ENCODE results near the gene TIAM2.
"Not testable (repeated sequence)": the region's sequence is repeated elsewhere in the genome, so short reads cannot be mapped to it uniquely, and the experiment has no call there.

The TIAM2 gene

DNA sequence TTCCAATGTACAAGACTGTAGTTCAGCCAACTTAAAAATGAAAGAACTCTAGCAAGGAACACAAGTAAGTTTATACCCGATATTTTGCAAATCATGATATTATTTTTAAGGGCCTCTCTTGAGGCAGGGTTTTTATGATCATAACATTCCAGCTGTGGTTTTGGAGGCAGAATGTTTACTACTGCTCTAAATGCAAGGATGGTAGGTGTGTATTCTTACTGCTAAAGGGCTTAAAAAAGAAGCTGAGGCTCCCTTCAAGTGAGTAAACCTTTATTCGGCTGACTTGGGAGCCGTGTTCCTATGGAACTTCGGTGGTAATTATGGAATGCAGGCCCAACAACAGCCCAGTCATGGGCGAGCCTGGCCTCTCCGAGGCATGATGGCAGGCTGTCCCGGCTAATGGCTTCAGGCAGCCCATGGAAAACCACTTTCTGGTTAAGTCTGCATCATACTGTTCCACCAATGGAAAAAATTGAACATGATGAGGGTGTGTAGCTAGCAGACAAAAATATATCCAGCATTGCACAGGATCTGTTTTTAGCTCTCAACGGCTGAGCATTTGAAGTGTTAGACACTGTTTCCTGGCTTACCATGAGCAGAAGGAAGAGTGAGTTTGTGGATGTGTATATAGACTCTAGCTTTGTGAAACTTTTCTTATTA, 111.5 kb downstream of the TIAM2 start:
- DNase-seq: no peak

DNA sequence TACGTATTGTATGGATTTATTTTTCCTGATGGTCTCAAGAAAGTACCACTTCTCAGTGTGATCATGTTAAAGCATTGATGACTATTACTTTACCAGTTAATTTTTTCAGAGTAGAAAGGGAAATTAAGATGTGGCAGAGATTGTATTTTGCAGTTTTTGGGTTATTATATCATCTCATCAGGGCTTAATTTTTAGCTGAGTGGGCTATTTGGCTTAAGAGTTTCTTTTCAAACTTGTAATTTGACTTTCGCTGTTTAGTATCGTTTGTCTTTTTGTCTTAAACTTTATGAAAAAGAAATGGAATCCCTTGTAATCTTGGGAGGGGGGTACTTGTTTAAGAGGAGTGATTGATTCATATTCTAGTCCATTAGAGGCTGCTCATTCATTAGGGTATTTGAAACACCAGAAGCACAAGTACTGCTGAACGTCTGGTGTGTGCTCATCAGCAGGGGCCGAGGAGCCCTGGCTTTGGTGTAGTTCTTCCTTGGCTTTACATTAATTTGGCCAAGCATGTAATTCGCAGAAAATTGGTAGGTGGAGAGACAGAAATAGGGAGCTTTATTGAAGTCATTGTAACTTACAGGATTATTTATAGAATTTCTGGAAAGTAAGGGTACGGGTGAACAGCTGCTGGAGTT, 112.4 kb downstream of the TIAM2 start:
- DNase-seq: no peak

DNA sequence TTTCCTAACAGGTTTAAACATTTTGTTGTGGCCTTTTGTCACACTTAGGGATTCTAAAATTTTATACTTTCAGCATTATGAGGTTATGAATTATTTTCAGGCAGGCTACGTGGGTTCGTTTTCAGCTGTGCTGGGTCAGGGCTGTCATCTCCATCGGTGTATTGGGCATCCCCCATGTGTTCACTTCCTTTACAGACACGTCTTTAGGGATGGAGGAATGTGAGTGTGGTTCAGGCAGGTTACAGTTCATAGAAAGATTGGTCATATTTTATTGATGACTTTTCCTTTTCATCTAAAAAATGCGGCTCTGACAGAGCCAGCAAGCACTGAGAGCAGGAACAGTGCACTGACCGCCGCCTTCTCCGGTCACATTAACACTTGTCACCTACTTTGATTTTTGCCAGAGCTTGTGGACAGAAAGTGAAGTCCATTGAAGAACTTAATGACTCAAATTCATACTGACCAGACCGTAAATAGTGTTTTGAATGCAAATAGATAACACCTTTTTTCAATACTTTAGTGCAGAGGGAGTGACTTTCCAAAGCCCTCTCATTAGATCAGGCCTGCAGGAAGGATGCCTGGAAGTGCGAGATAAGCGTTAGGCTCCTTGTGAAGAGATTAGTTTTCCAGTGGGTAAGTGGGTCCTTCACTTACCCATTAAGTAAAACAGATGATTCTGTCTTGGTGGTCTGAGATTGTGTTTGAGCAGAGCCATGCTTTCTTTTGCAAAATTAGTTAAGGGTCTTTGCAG, 113.1 kb downstream of the TIAM2 start:
- no peak for DNase-seq

DNA sequence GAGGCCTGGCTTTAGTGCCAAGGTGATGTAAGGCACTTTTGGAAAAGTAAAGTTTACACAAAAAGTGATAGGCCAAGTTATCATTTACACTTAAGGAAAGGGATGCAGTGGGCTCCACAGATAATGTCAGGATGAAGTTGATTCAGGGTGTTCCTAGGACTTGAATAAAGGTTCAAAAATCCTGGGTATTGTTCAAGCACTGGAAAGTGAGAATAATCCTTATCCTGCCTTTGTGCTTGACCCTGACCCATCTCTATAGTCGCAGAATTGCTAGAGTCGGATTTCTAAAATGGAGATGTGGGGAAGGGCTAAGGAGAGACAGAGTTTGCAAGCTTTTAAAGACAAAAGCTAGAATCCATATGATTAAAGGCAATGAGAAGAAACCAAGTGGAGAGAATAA, 115.6 kb downstream of the TIAM2 start:
- no peak for DNase-seq

DNA sequence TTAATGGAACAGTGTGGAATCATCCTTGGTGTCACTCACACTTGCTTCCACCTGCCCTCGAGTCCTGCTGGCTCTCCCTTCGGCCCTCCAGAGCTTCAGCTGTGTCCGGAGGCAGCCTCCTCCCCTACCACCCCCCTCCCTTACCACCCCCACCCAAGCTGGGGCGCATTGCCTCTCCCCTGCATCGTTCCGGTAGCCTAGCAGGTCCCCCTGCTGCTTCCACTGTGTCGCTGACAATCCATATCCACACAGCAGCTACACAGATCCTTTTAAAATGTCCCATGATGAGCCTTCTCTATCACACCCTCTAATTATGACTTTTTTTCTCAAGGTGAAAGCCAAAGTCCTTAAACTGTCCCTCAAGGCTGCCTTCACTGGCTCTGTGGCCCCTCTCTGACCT, 117.6 kb downstream of the TIAM2 start:
- no peak for DNase-seq

DNA sequence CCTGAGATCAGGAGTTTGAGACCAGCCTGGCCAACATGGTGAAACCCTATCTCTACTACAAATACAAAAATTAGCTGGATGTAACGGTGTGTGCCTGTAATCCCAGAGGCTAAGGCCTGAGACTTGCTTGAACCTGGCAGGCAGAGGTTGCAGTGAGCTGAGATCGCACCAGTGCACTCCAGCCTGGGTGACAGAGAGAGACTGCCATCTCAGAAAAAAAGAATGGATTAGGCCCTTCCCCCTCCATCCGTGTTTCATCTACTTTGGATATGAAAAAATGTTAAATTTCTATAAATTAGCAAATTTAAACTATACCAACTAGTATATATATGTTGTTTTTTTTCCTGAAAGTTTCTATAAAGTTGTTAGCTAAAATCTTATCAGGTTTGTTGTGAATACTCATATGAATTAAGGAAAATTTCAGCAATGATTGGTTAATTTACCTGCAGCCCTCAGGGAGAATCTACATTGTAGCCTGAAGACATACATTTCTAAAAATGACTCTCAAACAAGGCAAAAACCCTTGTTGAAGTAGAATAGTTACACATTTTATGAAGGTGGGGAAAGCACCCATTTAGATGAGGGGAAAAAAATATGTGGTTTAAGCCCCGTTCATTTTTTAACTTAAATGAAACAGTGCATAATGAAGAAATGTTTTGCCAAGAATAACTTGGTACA, 120.9 kb downstream of the TIAM2 start:
- no peak for DNase-seq

DNA sequence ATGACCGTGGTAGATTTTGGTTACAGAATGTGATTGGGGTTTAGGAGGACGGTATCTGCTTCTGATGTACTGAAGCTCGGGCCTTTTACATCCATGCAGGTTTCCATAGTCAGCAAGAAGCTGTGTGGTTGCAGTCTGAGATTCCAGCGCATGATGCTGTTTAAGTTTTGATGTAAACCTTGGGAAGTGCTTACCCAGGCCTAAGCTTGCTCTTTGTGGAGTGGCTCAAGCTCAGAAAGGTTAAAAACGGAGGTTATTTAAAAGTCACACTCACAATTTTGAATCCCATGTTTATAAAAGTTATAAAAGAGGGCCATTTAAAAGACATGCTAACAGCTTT, 121.4 kb downstream of the TIAM2 start:
- no peak for DNase-seq

DNA sequence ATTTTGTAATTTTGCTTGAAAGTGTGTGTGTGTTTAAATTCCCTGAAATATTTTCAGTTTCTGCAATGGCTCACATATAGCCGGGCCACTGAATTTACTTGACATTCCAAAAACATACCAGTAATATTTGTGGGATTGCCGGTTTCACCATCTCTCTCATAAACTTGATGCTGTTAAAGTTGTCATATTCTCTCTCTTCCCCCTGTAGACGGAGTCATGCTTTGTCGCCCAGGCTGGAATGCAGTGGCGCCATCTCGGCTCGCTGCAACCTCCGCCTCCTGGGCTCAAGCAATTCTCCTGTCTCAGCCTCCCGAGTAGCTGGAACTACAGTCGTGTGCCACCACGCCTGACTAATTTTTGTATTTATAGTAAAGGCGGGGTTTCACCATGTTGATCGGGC, 122.1 kb downstream of the TIAM2 start:
- DNase-seq: no peak

DNA sequence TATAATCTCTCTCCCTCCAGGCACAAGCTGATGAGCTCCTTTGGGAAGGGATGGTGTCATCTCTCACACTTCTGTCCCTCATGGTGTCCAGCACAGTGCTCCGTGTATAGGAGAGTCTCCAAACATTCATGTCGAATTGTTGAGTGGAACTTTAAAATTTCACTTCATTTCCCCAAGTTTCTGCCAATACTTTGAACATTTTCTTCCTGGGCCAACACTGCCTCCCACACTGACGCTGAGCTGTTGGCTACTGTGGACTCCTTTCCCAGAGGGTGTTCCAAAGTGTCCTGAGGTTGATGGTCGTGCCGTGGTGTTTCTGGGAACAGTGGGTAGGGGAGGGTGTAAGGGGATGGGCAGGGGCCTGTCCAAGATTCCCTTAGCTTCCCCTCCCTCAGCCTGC, 122.7 kb downstream of the TIAM2 start:
- DNase-seq: no peak

DNA sequence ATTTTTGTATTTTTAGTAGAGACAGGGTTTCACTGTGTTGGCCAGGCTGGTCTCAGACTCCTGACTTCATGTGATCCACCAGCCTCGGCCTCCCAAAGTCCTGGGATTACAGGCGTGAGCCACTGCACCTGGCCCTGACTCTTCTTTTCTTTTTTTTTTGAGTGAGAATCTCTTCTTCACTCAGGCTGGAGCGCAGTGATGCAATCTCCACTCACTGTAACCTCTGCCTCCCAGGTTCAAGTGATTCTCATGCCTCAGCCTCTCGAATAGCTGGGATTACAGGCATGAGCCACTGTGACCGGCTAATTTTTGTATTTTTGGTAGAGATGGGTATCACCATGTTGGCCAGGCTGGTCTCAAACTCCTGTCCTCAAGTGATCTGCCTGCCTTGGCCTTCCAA, 124.1 kb downstream of the TIAM2 start:
- DNase-seq: not testable (repeated sequence)

DNA sequence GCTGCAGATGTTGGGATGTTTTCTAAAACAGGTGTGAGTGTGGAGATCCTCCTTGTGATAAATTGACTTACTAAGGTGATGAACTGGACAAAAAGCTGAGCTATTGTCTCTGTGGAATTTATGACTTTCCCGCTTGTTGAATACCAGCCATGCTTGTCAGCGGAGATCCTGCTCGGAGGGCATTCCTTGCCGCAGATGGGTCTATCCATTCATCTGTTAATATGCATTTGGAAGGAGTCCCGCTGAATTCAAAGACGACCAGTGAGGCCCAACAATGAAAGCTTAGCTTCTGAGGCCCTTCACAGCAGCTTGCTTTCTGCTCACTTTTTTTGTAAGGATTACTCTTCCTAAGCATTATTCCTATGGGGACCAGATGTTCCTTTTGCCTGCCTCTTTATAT, 124.9 kb downstream of the TIAM2 start:
- no peak for DNase-seq

DNA sequence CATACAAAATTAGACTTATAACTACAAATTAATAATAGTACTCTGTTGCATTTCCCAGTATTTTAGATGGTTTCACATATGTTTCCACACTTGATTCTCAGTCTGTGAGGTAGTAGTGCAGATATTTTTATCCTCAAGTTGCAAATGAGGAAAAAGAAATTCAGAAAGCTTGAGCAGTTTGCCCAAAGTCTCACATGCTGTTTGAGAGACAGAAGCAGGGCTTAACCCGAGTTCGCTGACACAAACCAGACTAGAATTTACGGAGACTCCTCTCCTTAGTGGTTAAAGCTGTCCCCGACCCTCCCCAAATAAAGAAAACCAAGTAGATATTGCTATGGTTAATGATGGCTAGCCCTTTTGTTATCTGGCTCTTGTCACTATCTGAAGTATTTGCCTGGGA, 126.2 kb downstream of the TIAM2 start:
- no peak for DNase-seq

DNA sequence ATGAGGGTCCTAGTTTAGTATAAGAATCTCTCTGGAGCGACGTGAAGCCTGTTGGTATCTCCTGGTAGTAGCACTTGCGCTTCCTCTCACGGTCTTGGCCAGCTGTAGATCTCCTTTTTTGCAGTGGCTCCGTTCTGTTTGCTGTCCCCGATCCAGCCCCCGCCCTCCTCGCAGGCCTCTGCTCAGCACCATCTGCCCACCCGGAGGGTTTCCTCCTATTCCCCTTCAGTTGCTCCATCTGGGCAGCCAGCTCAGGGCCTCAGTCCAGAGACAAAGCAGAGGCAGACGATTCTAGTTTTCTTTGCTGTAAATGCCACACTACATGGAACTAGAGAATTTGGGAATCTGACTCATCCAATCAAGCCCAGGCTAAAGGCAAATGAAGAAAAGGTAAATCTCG, 126.6 kb downstream of the TIAM2 start:
- no peak for DNase-seq

DNA sequence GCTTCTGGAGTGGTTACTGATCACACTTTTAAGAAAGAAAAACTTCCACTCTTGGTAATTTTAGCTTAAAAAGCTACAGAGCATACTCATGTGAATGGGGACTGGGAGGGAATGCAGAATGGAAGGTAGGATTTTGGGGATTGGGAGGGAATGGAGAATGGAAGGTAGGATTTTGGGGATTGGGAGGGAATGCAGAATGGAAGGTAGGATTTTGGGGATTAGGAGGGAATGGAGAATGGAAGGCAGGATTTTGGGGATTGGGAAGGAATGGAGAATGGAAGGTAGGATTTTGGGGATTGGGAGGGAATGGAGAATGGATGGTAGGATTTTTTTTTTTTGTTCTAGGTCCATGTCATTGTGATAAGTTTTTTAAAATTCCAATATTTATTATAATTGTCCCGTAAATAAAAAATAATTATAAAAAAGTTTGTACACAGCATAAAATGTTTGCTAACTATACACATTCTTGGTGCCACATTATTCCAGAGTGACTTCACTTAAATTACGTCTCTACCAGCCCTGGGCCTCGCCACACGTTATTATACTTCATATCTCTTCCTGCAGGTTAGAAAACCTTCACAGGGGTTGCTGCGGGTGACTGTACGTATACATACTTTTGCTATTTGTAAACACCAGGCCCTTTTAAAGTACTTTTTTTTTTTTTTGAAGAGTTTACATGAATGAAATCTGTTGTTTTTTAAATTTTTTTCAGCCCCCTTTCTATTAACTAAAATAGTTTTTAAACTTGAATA, 127.3 kb downstream of the TIAM2 start:
- DNase-seq: no peak

DNA sequence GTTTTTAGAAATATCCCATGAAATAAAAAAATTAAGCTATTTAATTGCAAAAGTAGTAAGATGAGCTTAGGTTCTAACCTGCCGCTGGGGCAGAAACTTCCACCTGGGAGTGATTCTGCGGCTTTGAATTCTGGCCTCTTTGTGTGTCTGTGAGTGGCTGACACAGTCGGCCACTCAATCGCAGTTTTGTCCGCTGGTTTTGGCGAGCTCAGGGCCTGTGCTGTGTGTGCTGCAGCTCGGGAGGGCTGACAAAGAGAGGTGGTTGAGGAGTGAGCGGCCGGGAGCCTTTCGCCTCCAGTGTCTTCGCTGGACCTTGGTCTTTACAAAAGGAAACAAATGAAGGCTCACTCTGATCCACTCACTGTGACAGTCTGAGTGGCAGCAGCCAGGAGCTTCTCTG, 128.4 kb downstream of the TIAM2 start:
- no peak for DNase-seq

DNA sequence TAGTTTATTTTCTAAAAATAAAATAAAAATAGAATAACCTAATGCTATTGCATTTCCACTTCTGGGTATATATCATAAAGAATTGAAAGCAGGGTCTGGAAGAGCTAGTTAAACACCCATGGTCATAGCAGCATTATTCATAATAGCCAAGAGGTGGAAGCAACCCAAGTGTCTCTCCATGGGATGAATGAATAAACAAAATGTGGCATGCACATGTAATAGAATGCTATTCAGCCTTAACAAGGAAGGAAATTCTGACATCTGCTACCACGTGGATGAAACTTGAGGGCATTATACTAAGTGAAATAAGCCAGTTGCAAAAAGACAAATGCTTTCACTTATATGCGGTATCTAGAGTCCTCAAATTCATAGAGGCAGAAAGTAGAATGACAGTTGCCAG, 130.8 kb downstream of the TIAM2 start:
- no peak for DNase-seq

DNA sequence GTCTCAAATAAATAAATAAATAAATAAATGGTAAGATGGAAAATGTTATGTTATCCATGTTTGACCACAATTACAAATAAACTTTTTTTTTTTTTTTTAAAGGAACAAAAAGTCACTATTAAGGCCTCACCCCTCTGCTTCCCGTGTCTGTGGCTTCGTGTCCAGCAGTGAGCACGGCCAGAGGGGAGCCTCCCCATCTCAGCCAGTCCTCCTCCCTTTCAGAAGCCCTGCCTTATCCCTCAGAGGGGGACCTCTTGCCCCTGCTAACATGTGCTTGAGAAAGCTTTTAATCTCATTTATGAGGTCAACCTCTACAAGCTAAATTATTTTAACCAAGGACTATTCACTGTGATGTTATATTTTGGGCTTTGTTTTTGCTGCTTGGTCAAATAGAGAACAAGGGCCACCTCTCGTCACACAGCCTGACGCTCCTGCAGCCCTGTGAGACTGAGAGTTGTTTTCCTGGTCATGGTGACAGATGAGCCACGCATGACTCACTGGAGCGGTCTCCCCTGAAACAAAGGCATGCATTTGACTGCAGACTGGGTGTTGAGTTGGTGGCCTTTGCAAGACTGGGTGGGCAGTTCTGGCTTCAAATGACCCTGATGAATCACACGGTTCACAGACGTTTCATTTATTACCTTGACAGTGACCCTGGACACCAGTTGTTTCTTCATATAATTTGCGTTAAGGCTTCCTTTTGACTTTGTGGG, 131.8 kb downstream of the TIAM2 start:
- peak; percentile 16 to 77 for DNase-seq

DNA sequence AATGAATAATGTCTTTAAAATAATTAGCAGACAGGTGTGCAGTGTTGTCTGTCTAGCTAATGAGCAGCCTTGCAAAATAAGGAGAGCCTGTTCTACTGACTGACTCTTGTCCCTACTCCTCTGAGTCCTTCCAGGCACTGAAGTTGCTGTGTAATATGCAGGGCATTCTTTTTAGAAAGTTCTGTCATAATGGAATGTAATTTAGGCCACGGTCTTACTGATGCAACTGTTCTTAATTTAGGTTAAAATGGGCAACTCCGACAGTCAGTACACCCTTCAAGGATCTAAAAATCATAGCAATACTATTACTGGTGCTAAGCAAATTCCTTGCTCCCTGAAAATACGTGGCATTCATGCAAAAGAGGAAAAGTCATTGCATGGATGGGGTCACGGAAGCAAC, 133.9 kb downstream of the TIAM2 start:
- DNase-seq: no peak

DNA sequence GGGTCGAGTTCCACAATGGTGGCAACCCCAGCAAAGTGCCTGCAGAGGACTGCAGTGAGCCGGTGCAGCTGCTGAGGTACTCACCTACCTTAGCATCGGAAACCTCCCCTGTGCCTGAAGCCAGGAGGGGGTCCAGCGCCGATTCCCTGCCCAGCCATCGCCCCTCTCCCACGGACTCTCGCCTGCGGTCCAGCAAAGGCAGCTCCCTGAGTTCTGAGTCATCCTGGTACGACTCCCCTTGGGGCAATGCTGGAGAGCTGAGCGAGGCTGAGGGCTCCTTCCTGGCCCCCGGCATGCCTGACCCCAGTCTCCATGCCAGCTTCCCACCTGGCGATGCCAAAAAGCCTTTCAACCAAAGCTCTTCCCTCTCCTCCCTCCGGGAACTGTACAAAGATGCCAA, 134.6 kb downstream of the TIAM2 start:
- no peak for DNase-seq

DNA sequence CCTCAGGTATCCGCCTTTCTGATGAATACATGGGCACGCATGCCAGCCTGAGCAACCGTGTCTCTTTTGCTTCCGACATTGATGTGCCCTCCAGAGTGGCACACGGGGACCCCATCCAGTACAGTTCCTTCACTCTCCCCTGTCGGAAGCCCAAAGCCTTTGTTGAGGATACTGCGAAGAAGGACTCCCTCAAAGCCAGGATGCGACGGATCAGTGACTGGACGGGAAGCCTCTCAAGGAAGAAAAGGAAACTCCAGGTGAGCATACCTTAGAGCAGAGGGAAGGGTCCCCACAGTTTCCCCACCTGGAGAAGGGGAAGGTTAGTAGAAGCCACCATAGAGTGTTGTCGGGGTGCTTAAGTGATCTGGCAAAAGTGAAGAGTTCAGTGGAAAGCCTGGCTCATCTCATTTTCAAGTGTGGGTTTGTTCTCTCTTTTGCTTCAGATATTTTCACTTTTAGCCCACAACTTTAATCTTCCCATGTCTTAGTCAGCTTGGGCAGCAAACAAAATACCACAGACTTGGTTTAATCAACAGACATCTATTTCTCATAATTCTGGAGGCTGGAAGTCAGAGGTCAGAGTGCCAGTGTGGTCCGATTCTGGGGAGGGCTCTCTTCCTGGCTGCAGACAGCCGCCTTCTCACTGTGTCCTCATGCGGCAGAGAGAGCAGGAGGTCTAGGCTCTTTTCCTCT, 135.2 kb downstream of the TIAM2 start:
- no peak for DNase-seq

DNA sequence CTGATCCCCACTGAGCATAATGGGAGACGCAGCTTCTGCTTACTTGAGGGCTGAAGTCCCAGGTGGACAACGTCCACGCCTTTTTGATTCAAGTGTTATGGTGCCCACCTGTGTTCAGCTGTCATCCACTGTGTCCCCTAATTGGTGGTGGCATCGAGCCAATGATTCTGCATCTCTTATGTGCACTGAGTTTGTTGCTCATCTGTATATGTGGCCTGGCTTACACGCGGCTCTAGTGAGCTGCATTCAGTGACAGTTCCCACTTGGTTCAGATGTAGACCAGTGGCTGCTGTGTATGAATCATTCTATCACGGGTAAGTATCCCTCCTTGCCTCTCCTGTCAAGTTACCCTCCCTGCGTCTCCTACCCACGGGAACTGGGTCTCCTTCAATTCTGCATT, 137.5 kb downstream of the TIAM2 start:
- DNase-seq: no peak

DNA sequence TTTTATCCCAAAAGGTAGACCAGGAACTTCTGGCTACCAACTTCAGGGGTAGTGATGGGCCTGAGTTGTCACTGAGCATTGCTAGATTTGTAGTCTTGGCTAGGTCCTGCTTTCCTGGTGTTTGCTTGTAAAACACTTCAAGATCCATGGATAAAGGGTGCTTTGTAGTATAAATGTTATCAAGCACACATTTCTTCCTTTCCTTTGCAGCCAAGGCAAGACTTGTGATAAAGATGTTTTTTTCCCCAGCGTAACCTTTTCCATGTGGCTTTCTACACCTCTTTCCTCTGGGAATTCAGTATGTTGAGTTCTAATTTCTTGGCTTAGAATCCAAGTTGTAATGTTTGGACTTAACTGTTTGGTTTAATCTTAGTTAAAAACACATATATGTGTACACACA, 145.9 kb downstream of the TIAM2 start:
- no peak for DNase-seq
